Ishikawa (cell line): ENCODE measurements around the gene SYNDIG1.

Experiments used
- CEBPB ChIP-seq: IDR thresholded peaks from 2 replicates; pipeline ENCODE4 v1.6.1; 2012
- CREB1 ChIP-seq: IDR thresholded peaks from 2 replicates; pipeline ENCODE4 v1.6.1; 2012; ENCODE audit warnings: low read depth
- EGR1 ChIP-seq: IDR thresholded peaks from 2 replicates; pipeline ENCODE4 v1.6.1; 2012
- EP300 ChIP-seq: IDR thresholded peaks from 2 replicates; pipeline ENCODE4 v1.6.1; 2012; ENCODE audit warnings: borderline replicate concordance
- FOXM1 ChIP-seq: IDR thresholded peaks from 2 replicates; pipeline ENCODE4 v1.6.1; 2012; ENCODE audit warnings: low read depth, borderline replicate concordance
- NFIC ChIP-seq: IDR thresholded peaks from 2 replicates; pipeline ENCODE4 v1.6.1; 2012
- RAD21 ChIP-seq: IDR thresholded peaks from 2 replicates; pipeline ENCODE4 v1.6.1; 2012; ENCODE audit warnings: low read depth
- TAF1 ChIP-seq: IDR thresholded peaks from 2 replicates; pipeline ENCODE4 v1.6.1; 2012; ENCODE audit warnings: low read depth, mild to moderate bottlenecking
- TCF12 ChIP-seq: IDR thresholded peaks from 2 replicates; pipeline ENCODE4 v1.6.1; 2012; ENCODE audit warnings: low read depth
- TEAD4 ChIP-seq: IDR thresholded peaks from 2 replicates; pipeline ENCODE4 v1.6.1; 2012
- YY1 ChIP-seq: IDR thresholded peaks from 2 replicates; pipeline ENCODE4 v1.6.1; 2012; ENCODE audit warnings: low read depth
- ZBTB7A ChIP-seq: IDR thresholded peaks from 2 replicates; pipeline ENCODE4 v1.6.1; 2012; ENCODE audit warnings: low read depth
- TF ChIP-seq, protein P1 (sequence below): IDR thresholded peaks from 2 replicates; pipeline ENCODE4 v1.6.1; 2012; ENCODE audit warnings: low read depth, mild to moderate bottlenecking
- TF ChIP-seq, protein P2 (sequence below): IDR thresholded peaks from 2 replicates; pipeline ENCODE4 v1.6.1; 2012
- TF ChIP-seq, protein P3 (sequence below): IDR thresholded peaks from 2 replicates; pipeline ENCODE4 v1.6.1; 2012

The SYNDIG1 gene

DNA sequence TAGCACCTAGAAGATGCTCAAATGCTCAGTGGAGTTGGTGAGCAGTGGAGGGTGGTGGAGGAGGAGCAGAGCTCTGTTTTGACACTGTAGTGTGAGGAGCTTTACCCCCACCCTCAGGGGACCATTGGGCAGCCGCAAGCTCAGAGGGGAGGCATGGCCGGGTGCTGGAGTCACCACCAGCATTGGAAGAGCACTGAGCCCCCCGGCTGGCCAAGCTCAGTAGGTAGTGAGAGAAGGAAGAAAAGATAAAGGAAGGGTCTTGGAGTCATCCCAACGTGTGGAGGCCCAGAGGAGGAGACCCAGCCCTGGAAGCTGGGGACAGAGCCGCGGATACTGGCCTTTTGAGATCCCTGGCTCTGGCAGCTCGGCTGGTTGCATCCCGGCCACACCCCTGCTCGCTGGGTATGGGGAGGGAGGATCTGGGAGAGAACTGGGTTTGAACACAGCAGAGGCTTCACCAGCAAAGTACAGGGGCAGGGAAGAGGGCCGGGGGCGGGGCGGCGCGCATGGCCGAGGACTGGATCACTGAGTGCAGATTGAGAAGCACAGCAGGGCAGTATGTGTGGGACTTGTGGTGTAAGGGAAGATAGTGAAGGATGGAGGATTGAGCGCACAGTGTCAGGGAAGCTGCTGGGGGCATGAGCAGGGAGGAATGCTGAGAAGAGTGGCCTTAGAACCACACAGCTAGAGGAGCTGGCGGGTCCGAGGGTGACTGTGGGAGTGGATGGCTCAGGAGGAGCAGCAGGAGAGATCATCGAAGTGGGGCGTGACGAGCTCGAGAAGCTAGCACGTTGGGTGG is 24.4 kb downstream of the SYNDIG1 start:
- TF ChIP-seq YY1 = no peak
- TF ChIP-seq NFIC = no peak
- TF ChIP-seq TEAD4 = no peak
- TF ChIP-seq EP300 = no peak
- no peak for TF ChIP-seq TAF1
- TF ChIP-seq TCF12 = no peak
- TF ChIP-seq, protein P1, sequence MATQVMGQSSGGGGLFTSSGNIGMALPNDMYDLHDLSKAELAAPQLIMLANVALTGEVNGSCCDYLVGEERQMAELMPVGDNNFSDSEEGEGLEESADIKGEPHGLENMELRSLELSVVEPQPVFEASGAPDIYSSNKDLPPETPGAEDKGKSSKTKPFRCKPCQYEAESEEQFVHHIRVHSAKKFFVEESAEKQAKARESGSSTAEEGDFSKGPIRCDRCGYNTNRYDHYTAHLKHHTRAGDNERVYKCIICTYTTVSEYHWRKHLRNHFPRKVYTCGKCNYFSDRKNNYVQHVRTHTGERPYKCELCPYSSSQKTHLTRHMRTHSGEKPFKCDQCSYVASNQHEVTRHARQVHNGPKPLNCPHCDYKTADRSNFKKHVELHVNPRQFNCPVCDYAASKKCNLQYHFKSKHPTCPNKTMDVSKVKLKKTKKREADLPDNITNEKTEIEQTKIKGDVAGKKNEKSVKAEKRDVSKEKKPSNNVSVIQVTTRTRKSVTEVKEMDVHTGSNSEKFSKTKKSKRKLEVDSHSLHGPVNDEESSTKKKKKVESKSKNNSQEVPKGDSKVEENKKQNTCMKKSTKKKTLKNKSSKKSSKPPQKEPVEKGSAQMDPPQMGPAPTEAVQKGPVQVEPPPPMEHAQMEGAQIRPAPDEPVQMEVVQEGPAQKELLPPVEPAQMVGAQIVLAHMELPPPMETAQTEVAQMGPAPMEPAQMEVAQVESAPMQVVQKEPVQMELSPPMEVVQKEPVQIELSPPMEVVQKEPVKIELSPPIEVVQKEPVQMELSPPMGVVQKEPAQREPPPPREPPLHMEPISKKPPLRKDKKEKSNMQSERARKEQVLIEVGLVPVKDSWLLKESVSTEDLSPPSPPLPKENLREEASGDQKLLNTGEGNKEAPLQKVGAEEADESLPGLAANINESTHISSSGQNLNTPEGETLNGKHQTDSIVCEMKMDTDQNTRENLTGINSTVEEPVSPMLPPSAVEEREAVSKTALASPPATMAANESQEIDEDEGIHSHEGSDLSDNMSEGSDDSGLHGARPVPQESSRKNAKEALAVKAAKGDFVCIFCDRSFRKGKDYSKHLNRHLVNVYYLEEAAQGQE = no peak
- no peak for TF ChIP-seq CEBPB
- TF ChIP-seq ZBTB7A = no peak
- no peak for TF ChIP-seq EGR1
- no peak for TF ChIP-seq CREB1
- TF ChIP-seq, protein P2, sequence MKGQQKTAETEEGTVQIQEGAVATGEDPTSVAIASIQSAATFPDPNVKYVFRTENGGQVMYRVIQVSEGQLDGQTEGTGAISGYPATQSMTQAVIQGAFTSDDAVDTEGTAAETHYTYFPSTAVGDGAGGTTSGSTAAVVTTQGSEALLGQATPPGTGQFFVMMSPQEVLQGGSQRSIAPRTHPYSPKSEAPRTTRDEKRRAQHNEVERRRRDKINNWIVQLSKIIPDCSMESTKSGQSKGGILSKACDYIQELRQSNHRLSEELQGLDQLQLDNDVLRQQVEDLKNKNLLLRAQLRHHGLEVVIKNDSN = no peak
- TF ChIP-seq, protein P3, sequence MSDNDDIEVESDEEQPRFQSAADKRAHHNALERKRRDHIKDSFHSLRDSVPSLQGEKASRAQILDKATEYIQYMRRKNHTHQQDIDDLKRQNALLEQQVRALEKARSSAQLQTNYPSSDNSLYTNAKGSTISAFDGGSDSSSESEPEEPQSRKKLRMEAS = no peak
- TF ChIP-seq RAD21 = no peak
- TF ChIP-seq FOXM1 = no peak

DNA sequence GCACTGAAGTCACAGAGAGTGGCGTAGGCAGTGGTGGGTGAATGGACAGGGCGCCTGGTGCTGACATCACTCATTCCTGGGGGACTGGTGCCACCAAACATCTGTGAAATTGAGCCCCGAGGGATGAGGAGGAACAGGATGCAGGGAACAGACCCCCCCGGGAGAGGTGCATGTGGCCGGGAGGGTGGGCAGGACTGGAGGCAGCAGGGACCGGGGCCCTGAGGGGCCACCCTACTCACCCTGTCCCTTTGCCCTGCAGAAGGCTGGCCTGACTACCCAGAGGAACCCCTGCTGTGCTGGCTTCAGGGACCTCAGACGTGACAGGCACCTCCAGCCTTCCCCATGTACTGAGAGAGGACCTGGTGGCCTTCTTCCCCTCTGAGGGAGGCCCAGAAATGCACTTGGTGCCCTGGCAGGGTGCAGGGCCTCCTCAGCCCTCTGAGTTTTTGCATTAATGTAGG is 25.1 kb downstream of the SYNDIG1 start:
- TF ChIP-seq NFIC (no peak), CREB1 (no peak), YY1 (no peak), TAF1 (no peak), TCF12 (no peak), TEAD4 (no peak), EGR1 (no peak), RAD21 (no peak)
- TF ChIP-seq, protein P1 = no peak
- TF ChIP-seq, protein P3 = no peak

DNA sequence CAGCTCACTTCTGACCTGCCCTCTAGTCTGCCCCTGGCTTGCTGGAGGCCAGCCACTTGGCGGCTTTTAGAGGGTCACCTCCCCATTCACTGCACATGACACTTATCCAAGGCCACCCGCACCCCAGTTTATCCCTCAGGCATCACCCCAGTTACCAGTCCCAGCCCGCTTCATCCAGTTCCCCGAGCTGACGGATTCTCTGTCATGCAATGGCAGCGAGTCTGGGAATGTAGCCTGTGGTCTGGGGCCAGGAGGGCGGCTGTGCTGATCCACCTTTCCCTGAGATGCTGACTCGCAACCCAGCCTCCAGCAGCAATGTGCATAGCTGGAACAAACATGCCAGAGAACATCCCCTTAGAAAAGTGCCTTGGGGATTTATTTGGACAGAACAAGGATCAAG is 25.8 kb downstream of the SYNDIG1 start:
- TF ChIP-seq, protein P2 = no peak
- no peak for TF ChIP-seq FOXM1
- TF ChIP-seq TCF12 = no peak

DNA sequence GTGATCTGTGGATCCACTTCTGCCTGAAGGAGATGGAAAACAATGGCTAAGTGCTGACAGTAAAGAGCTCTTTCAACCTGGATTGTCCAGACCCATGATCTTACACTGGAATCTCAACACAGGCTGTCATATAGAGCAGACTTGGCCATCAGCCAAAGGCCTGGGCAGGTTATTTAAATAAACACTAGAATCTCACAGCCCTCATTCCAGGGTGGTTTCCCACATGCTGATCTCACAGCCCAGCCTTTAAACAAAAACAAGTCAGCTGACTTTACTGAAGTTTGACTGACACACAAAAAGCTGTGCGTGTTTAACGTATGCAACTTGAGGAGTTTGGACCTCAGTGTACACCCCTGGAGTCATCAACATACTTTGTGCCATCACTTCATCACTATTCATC is 28.4 kb downstream of the SYNDIG1 start:
- no peak for TF ChIP-seq ZBTB7A
- peak; percentile 46; the same call in 1 of the 2 replicates for TF ChIP-seq NFIC
- TF ChIP-seq, protein P3 = no peak
- TF ChIP-seq TAF1 = no peak
- TF ChIP-seq RAD21 = no peak

DNA sequence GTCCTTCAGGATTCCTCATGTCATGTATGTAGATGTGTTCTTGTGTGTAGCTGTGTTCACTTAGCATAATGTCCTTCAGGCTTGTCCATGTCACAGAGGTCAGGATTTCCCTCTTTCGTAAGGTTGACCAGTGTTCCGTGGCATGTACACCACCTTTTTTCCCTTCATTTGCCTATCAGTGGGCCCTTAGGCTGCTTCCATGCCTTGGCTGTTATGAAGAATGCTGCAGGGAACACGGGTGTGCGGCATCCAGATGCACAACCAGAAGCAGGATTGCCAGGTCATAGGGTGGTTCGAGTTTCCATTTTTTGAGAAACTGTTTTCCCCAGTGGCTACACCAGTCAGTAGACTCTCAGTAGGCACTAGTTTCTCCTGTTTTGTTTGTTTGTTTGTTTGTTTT is 29.2 kb downstream of the SYNDIG1 start:
- no peak for TF ChIP-seq YY1
- no peak for TF ChIP-seq TAF1
- TF ChIP-seq CEBPB = no peak
- TF ChIP-seq, protein P1 = no peak
- TF ChIP-seq EGR1 = no peak
- TF ChIP-seq NFIC = no peak
- no peak for TF ChIP-seq TEAD4
- TF ChIP-seq ZBTB7A = no peak
- no peak for TF ChIP-seq CREB1
- TF ChIP-seq, protein P3 = no peak
- TF ChIP-seq EP300 = no peak
- no peak for TF ChIP-seq FOXM1
- TF ChIP-seq RAD21 = no peak
- TF ChIP-seq, protein P2 = no peak
- no peak for TF ChIP-seq TCF12
